Measurements from ENCODE around the gene TUT7.
"Not testable (repeated sequence)": the region's sequence is repeated elsewhere in the genome, so short reads cannot be mapped to it uniquely, and the experiment has no call there.

Gene TUT7

GRCh38 chr9:86324308-86324707, 29.9 kb downstream of the TUT7 start:
- no peak overlapping the region for H3K4me3 ChIP-seq (ENCODE audit: low read depth, low read length)
- H3K27me3 ChIP-seq (ENCODE audit: control insufficient read depth, insufficient read depth, low read length) = no peaks in the 10 kb centered on the region
- no peak overlapping the region for H3K9ac ChIP-seq (ENCODE audit: low read depth, low read length)
- no peaks in the 10 kb centered on the region for H3K9me3 ChIP-seq (ENCODE audit: control insufficient read depth, insufficient read depth, low read length)
- peaks cover 22% of the 10 kb centered on the region for H3K36me3 ChIP-seq (ENCODE audit: control insufficient read depth, insufficient read depth, low read length)
- H3K4me1 ChIP-seq (ENCODE audit: control insufficient read depth, insufficient read depth, low read length) = no peaks in the 10 kb centered on the region

- no peak overlapping the region for H3K9ac ChIP-seq (ENCODE audit: low read depth, low read length)
- H3K4me1 ChIP-seq (ENCODE audit: control insufficient read depth, insufficient read depth, low read length) = no peaks in the 10 kb centered on the region
- H3K9me3 ChIP-seq (ENCODE audit: control insufficient read depth, insufficient read depth, low read length) = no peaks in the 10 kb centered on the region
- H3K4me3 ChIP-seq (ENCODE audit: low read depth, low read length) = no peak overlapping the region
- H3K36me3 ChIP-seq (ENCODE audit: control insufficient read depth, insufficient read depth, low read length) = peaks cover 25% of the 10 kb centered on the region
- H3K27me3 ChIP-seq (ENCODE audit: control insufficient read depth, insufficient read depth, low read length) = no peaks in the 10 kb centered on the region
Measured at GRCh38 chr9:86322973-86323644, 31.1 kb downstream of the TUT7 start.

- Histone ChIP-seq H3K4me3 (ENCODE audit: low read depth, low read length) (no peak overlapping the region), H3K36me3 (ENCODE audit: control insufficient read depth, insufficient read depth, low read length) (peaks cover 22% of the 10 kb centered on the region), H3K9me3 (ENCODE audit: control insufficient read depth, insufficient read depth, low read length) (no peaks in the 10 kb centered on the region), H3K27me3 (ENCODE audit: control insufficient read depth, insufficient read depth, low read length) (no peaks in the 10 kb centered on the region), H3K4me1 (ENCODE audit: control insufficient read depth, insufficient read depth, low read length) (no peaks in the 10 kb centered on the region), H3K9ac (ENCODE audit: low read depth, low read length) (no peak overlapping the region)
Measured at GRCh38 chr9:86321373-86321772, 32.8 kb downstream of the TUT7 start.

- no peak overlapping the region for H3K9ac ChIP-seq (ENCODE audit: low read depth, low read length)
- peaks cover 20% of the 10 kb centered on the region for H3K36me3 ChIP-seq (ENCODE audit: control insufficient read depth, insufficient read depth, low read length)
- H3K4me1 ChIP-seq (ENCODE audit: control insufficient read depth, insufficient read depth, low read length) = peaks cover under 1% of the 10 kb centered on the region
- H3K9me3 ChIP-seq (ENCODE audit: control insufficient read depth, insufficient read depth, low read length) = no peaks in the 10 kb centered on the region
- no peaks in the 10 kb centered on the region for H3K27me3 ChIP-seq (ENCODE audit: control insufficient read depth, insufficient read depth, low read length)
- H3K4me3 ChIP-seq (ENCODE audit: low read depth, low read length) = no peak overlapping the region
Measured at GRCh38 chr9:86318187-86318586, 36.0 kb downstream of the TUT7 start.

- H3K27me3 ChIP-seq (ENCODE audit: control insufficient read depth, insufficient read depth, low read length) = no peaks in the 10 kb centered on the region
- H3K9ac ChIP-seq (ENCODE audit: low read depth, low read length) = no peak overlapping the region
- H3K4me3 ChIP-seq (ENCODE audit: low read depth, low read length) = no peak overlapping the region
- H3K4me1 ChIP-seq (ENCODE audit: control insufficient read depth, insufficient read depth, low read length) = peaks cover 2% of the 10 kb centered on the region
- H3K36me3 ChIP-seq (ENCODE audit: control insufficient read depth, insufficient read depth, low read length) = peaks cover 12% of the 10 kb centered on the region
- H3K9me3 ChIP-seq (ENCODE audit: control insufficient read depth, insufficient read depth, low read length) = no peaks in the 10 kb centered on the region
Measured at GRCh38 chr9:86315078-86315477, 39.1 kb downstream of the TUT7 start.

GRCh38 chr9:86312959-86313358, 41.3 kb downstream of the TUT7 start:
- H3K36me3 ChIP-seq (ENCODE audit: control insufficient read depth, insufficient read depth, low read length); H3K4me3 ChIP-seq (ENCODE audit: low read depth, low read length); H3K9me3 ChIP-seq (ENCODE audit: control insufficient read depth, insufficient read depth, low read length); H3K9ac ChIP-seq (ENCODE audit: low read depth, low read length); H3K27me3 ChIP-seq (ENCODE audit: control insufficient read depth, insufficient read depth, low read length); H3K4me1 ChIP-seq (ENCODE audit: control insufficient read depth, insufficient read depth, low read length): not testable (repeated sequence)

- peaks cover 12% of the 10 kb centered on the region for H3K4me1 ChIP-seq (ENCODE audit: control insufficient read depth, insufficient read depth, low read length)
- H3K9me3 ChIP-seq (ENCODE audit: control insufficient read depth, insufficient read depth, low read length) = no peaks in the 10 kb centered on the region
- H3K36me3 ChIP-seq (ENCODE audit: control insufficient read depth, insufficient read depth, low read length) = peaks cover 8% of the 10 kb centered on the region
- no peaks in the 10 kb centered on the region for H3K27me3 ChIP-seq (ENCODE audit: control insufficient read depth, insufficient read depth, low read length)
- no peak overlapping the region for H3K4me3 ChIP-seq (ENCODE audit: low read depth, low read length)
- H3K9ac ChIP-seq (ENCODE audit: low read depth, low read length) = no peak overlapping the region
Measured at GRCh38 chr9:86308687-86309086, 45.5 kb downstream of the TUT7 start.

GRCh38 chr9:86304236-86304730, 49.9 kb downstream of the TUT7 start:
- Histone ChIP-seq H3K27me3 (ENCODE audit: control insufficient read depth, insufficient read depth, low read length) (no peaks in the 10 kb centered on the region), H3K4me3 (ENCODE audit: low read depth, low read length) (no peak overlapping the region), H3K4me1 (ENCODE audit: control insufficient read depth, insufficient read depth, low read length) (peaks cover 15% of the 10 kb centered on the region), H3K9ac (ENCODE audit: low read depth, low read length) (no peak overlapping the region), H3K9me3 (ENCODE audit: control insufficient read depth, insufficient read depth, low read length) (no peaks in the 10 kb centered on the region), H3K36me3 (ENCODE audit: control insufficient read depth, insufficient read depth, low read length) (peaks cover 7% of the 10 kb centered on the region)

- Histone ChIP-seq H3K4me1 (ENCODE audit: control insufficient read depth, insufficient read depth, low read length) (peaks cover 15% of the 10 kb centered on the region), H3K27me3 (ENCODE audit: control insufficient read depth, insufficient read depth, low read length) (no peaks in the 10 kb centered on the region), H3K4me3 (ENCODE audit: low read depth, low read length) (no peak overlapping the region), H3K9ac (ENCODE audit: low read depth, low read length) (peak overlapping the region; percentile 48), H3K36me3 (ENCODE audit: control insufficient read depth, insufficient read depth, low read length) (peaks cover 15% of the 10 kb centered on the region), H3K9me3 (ENCODE audit: control insufficient read depth, insufficient read depth, low read length) (no peaks in the 10 kb centered on the region)
Measured at GRCh38 chr9:86303316-86303975, 50.8 kb downstream of the TUT7 start.

- H3K4me3 ChIP-seq (ENCODE audit: low read depth, low read length) = no peak overlapping the region
Measured at GRCh38 chr9:86301686-86302085, 52.5 kb downstream of the TUT7 start.

GRCh38 chr9:86300701-86301100, 53.5 kb downstream of the TUT7 start:
- no peaks in the 10 kb centered on the region for H3K27me3 ChIP-seq (ENCODE audit: control insufficient read depth, insufficient read depth, low read length)
- H3K4me3 ChIP-seq (ENCODE audit: low read depth, low read length) = no peak overlapping the region
- no peak overlapping the region for H3K9ac ChIP-seq (ENCODE audit: low read depth, low read length)
- H3K4me1 ChIP-seq (ENCODE audit: control insufficient read depth, insufficient read depth, low read length) = peaks cover 15% of the 10 kb centered on the region
- H3K36me3 ChIP-seq (ENCODE audit: control insufficient read depth, insufficient read depth, low read length) = peaks cover 16% of the 10 kb centered on the region
- H3K9me3 ChIP-seq (ENCODE audit: control insufficient read depth, insufficient read depth, low read length) = no peaks in the 10 kb centered on the region

More at GRCh38 chr9:86301686-86302085, 52.5 kb downstream of the TUT7 start:
- Histone ChIP-seq H3K9me3 (ENCODE audit: control insufficient read depth, insufficient read depth, low read length) (no peaks in the 10 kb centered on the region), H3K9ac (ENCODE audit: low read depth, low read length) (no peak overlapping the region), H3K27me3 (ENCODE audit: control insufficient read depth, insufficient read depth, low read length) (no peaks in the 10 kb centered on the region), H3K4me1 (ENCODE audit: control insufficient read depth, insufficient read depth, low read length) (peaks cover 15% of the 10 kb centered on the region), H3K36me3 (ENCODE audit: control insufficient read depth, insufficient read depth, low read length) (peaks cover 16% of the 10 kb centered on the region)

- Histone ChIP-seq H3K4me1 (ENCODE audit: control insufficient read depth, insufficient read depth, low read length) (peaks cover 6% of the 10 kb centered on the region), H3K27me3 (ENCODE audit: control insufficient read depth, insufficient read depth, low read length) (no peaks in the 10 kb centered on the region), H3K36me3 (ENCODE audit: control insufficient read depth, insufficient read depth, low read length) (peaks cover 16% of the 10 kb centered on the region), H3K9me3 (ENCODE audit: control insufficient read depth, insufficient read depth, low read length) (no peaks in the 10 kb centered on the region), H3K4me3 (ENCODE audit: low read depth, low read length) (no peak overlapping the region), H3K9ac (ENCODE audit: low read depth, low read length) (no peak overlapping the region)
Measured at GRCh38 chr9:86298873-86299272, 55.3 kb downstream of the TUT7 start.

Data from iPS-15b (cell line).